K562 (cell line): Measurements from ENCODE around the gene MCC. TPM values are rescaled to one million over a fixed set of nuclear protein-coding genes. Genes with fewer than 3 reads are reported as not detected.

Experiments used
- ATAC-seq: fragments of 200-7000 bp; cut with Tn5 transposase; 3 replicates; pipeline ENCODE4 v1.9.1; 2020; ENCODE audit warnings: moderate library complexity
- BruUV-seq: library from RNA; stranded (reverse); fragments of 400-500 nt; replicated peaks from 2 replicates; lab custom pipeline; 2021; lab: Mats Ljungman, UMichigan
- CTCF ChIA-PET: fragments of 300-600 bp; formaldehyde crosslinking; extraction: SDS; loops from one replicate; lab custom pipeline; 2021; ENCODE audit warnings: low intra/inter-chr PET ratio; lab: Yijun Ruan, JAX
- POLR2A ChIA-PET: fragments of 300-600, 350-650 bp; sonication (Branson Sonifier 250); formaldehyde crosslinking; extraction: SDS; loops from one replicate; lab custom pipeline; 2021; ENCODE audit warnings: antibody characterized with exemption, inconsistent platforms; lab: Yijun Ruan, JAX
- DNase-seq, 4 experiments: peaks; one replicate each; pipeline versions ENCODE4 v3.0.0 to v3.0.0-alpha.2; 2011 to 2018; ENCODE audit warnings: low spot score in 3 of 4, mixed read lengths in 3 of 4; ENCODE audit errors: extremely low read depth in 1 of 4
- FAIRE-seq: peaks from 2 replicates; lab custom pipeline; 2011; peaks lifted over from hg19 to GRCh38; lab: Jason Lieb, UNC
- H2AFZ ChIP-seq: 2 replicates; pipeline ENCODE4 v1.6.0; 2011; ENCODE audit warnings: low read depth, low read length, control low read depth, inconsistent platforms
- H3K27ac ChIP-seq: fragments of 200-600 bp; 3 replicates; pipeline ENCODE4 v1.8.0; 2011; ENCODE audit warnings: low read depth, mild to moderate bottlenecking, control low read depth, inconsistent platforms, low read length, moderate library complexity, mixed read lengths; ENCODE audit errors: extremely low read depth
- H3K27me3 ChIP-seq, 2 experiments: fragments of 300-600 bp in 1 of 2; 2 replicates in 1 of 2; 3 replicates in 1 of 2; pipeline versions ENCODE4 v1.6.0 to v1.8.0; 2011; ENCODE audit warnings: inconsistent platforms in 2 of 2, low read length in 2 of 2, mild to moderate bottlenecking in 1 of 2, mixed read lengths in 1 of 2, moderate library complexity in 1 of 2; ENCODE audit not compliant: control insufficient read depth in 2 of 2, insufficient read depth in 2 of 2
- H3K36me3 ChIP-seq: fragments of 300-600 bp; 3 replicates; pipeline ENCODE4 v1.8.0; 2011; ENCODE audit warnings: mild to moderate bottlenecking, low read length, inconsistent platforms; ENCODE audit not compliant: control insufficient read depth, insufficient read depth
- H3K4me1 ChIP-seq, 2 experiments: fragments of 200-600 bp in 1 of 2; replicated peaks in 1 of 2; 2 replicates in 1 of 2; 3 replicates in 1 of 2; pipeline versions ENCODE4 v1.5.1 to v1.8.0; 2011; ENCODE audit warnings: inconsistent platforms in 2 of 2, low read length in 2 of 2, mild to moderate bottlenecking in 1 of 2, mixed read lengths in 1 of 2, moderate library complexity in 1 of 2; ENCODE audit not compliant: control insufficient read depth in 2 of 2, insufficient read depth in 2 of 2
- H3K4me2 ChIP-seq: 2 replicates; pipeline ENCODE4 v1.6.1; 2011; ENCODE audit warnings: low read length, control low read depth, inconsistent platforms, mixed read lengths; ENCODE audit not compliant: insufficient read depth
- H3K4me3 ChIP-seq: fragments of 200-600 bp; sonication (generic), shearing (Covaris generic); 2 replicates; pipeline ENCODE4 v1.5.1; 2016; ENCODE audit warnings: control low read depth, inconsistent platforms
- H3K79me2 ChIP-seq: fragments of 200-600 bp; 3 replicates; pipeline ENCODE4 v1.8.0; 2011; ENCODE audit warnings: low read length, inconsistent platforms; ENCODE audit not compliant: control insufficient read depth, insufficient read depth
- H3K9ac ChIP-seq, 2 experiments: 2 replicates each; pipeline versions ENCODE4 v1.6.0 to v1.6.1; 2011; ENCODE audit warnings: low read depth in 2 of 2, low read length in 2 of 2, control low read depth in 1 of 2, inconsistent platforms in 1 of 2, mild to moderate bottlenecking in 1 of 2, mixed read lengths in 1 of 2; ENCODE audit not compliant: insufficient read depth in 1 of 2
- H3K9me1 ChIP-seq: one replicate; pipeline ENCODE4 v1.6.0; 2011; ENCODE audit warnings: inconsistent platforms, mild to moderate bottlenecking, low read length, moderate library complexity; ENCODE audit not compliant: control insufficient read depth, insufficient read depth
- H3K9me3 ChIP-seq: replicated peaks from 2 replicates; pipeline ENCODE4 v1.5.1; 2011; ENCODE audit warnings: low read depth, low read length, inconsistent platforms; ENCODE audit not compliant: control insufficient read depth, insufficient read depth
- H4K20me1 ChIP-seq: replicated peaks from 2 replicates; pipeline ENCODE4 v1.6.1; 2011; ENCODE audit warnings: low read length, inconsistent platforms, mixed read lengths; ENCODE audit not compliant: control insufficient read depth, insufficient read depth
- HDAC8 ChIP-seq: fragments of 450-650 bp; IDR thresholded peaks from 2 replicates; pipeline ENCODE4 v1.6.1; 2016; ENCODE audit warnings: mild to moderate bottlenecking, missing genetic modification characterization, moderate library complexity, missing compliant biosample characterization
- NCOA4 ChIP-seq: fragments of 450-650 bp; IDR thresholded peaks from 2 replicates; pipeline ENCODE4 v1.6.1; 2018; ENCODE audit warnings: mild to moderate bottlenecking; ENCODE audit not compliant: partially characterized antibody
- NFIC ChIP-seq: fragments of 450-650 bp; IDR thresholded peaks from 2 replicates; pipeline ENCODE4 v1.6.1; 2017; ENCODE audit warnings: mild to moderate bottlenecking, inconsistent platforms
- PHTF2 ChIP-seq: fragments of 250-450 bp; sonication (Bioruptor Pico); IDR thresholded peaks from 2 replicates; pipeline ENCODE4 v1.5.0; 2021; ENCODE audit warnings: mild to moderate bottlenecking
- RFX1 ChIP-seq: fragments of 450-650 bp; IDR thresholded peaks from 2 replicates; pipeline ENCODE4 v1.6.1; 2016; ENCODE audit warnings: mild to moderate bottlenecking, moderate library complexity
- SIX5 ChIP-seq, 2 experiments: IDR thresholded peaks; 2 replicates each; pipeline ENCODE4 v1.6.1; 2011; ENCODE audit warnings: low read length in 2 of 2, borderline replicate concordance in 1 of 2, low read depth in 1 of 2, mild to moderate bottlenecking in 1 of 2, moderate library complexity in 1 of 2; ENCODE audit not compliant: insufficient read depth in 1 of 2
- STAT5B ChIP-seq: fragments of 250-450 bp; sonication (Bioruptor Pico); IDR thresholded peaks from 2 replicates; pipeline ENCODE4 v1.8.0; 2021; ENCODE audit warnings: mild to moderate bottlenecking, inconsistent platforms
- TOE1 ChIP-seq, 2 experiments: fragments of 450-650 bp in 1 of 2; sonication (generic) in 1 of 2; formaldehyde crosslinking in 1 of 2; IDR thresholded peaks; 2 replicates each; pipeline versions ENCODE4 v1.7.1 to v1.8.0; 2016 to 2022; ENCODE audit warnings: borderline replicate concordance in 2 of 2, mild to moderate bottlenecking in 2 of 2, antibody characterized with exemption in 1 of 2, inconsistent platforms in 1 of 2, low read depth in 1 of 2, missing genetic modification reagents in 1 of 2, moderate library complexity in 1 of 2
- ZC3H8 ChIP-seq: fragments of 450-650 bp; IDR thresholded peaks from 2 replicates; pipeline ENCODE4 v1.6.1; 2017
- ZNF232 ChIP-seq: sonication (generic); formaldehyde crosslinking; IDR thresholded peaks from 2 replicates; pipeline ENCODE4 v1.8.0; 2022; ENCODE audit warnings: mild to moderate bottlenecking, missing genetic modification reagents
- ZNF507 ChIP-seq: conservative IDR thresholded peaks from 2 replicates; pipeline ENCODE4 v1.6.1; 2017; ENCODE audit warnings: missing genetic modification characterization, missing compliant biosample characterization
- ZNF780A ChIP-seq: fragments of 250-450 bp; sonication (Bioruptor Pico); IDR thresholded peaks from 2 replicates; pipeline ENCODE4 v1.5.0; 2021; ENCODE audit warnings: mild to moderate bottlenecking
- WGBS: fragments of 100-300 bp; shearing (Covaris generic); methylation state at CpG from one replicate; pipeline ENCODE4 v1.1.6; 2016; ENCODE audit warnings: low coverage, mixed read lengths; ENCODE audit not compliant: insufficient coverage; ENCODE audit errors: missing lambda C conversion rate; 5-methylcytosine and 5-hydroxymethylcytosine counted together
- in situ Hi-C: fragments of 300-500 bp; cut with MboI; formaldehyde crosslinking; loops from 4 replicates; pipeline ENCODE4 v1.15.0; 2018; ENCODE audit warnings: inconsistent platforms, mixed read lengths
- intact Hi-C: fragments of 100-400 bp; cut with micrococcal nuclease; formaldehyde crosslinking; loops from 2 replicates; pipeline ENCODE4 v1.14.2; 2022
- polyA plus RNA-seq, 8 experiments: library from polyadenylated mRNA; depleted of rRNA in 4 of 8; stranded (reverse) in 5 of 8; unstranded in 3 of 8; fragments of >200 nt; fragmentation: Nextera tagmentation in 2 of 8; fragmentation: Illumina TruSeq in 1 of 8; extraction: Ambion mirVana in 2 of 8; extraction: Trizol in 1 of 8; gene quantifications; 2 replicates each; pipeline versions ENCODE4 v1.2.1 to v1.2.3, GENCODE V29; 2011 to 2014; ENCODE audit warnings: inconsistent platforms in 1 of 8, missing spikeins in 1 of 8
- total RNA-seq, 7 experiments: library from RNA; depleted of rRNA in 6 of 7; stranded (reverse); fragments of >200 nt in 6 of 7; fragmentation: Illumina TruSeq in 2 of 7; extraction: Trizol in 2 of 7; gene quantifications; 2 replicates each; pipeline versions ENCODE4 v1.2.1 to v1.2.3, GENCODE V29; 2011 to 2021; ENCODE audit warnings: low replicate concordance in 1 of 7
- TF ChIP-seq, protein P1 (sequence below): IDR thresholded peaks from 2 replicates; pipeline ENCODE4 v1.6.1; 2011; ENCODE audit not compliant: insufficient read length; ENCODE audit errors: extremely low read depth
- TF ChIP-seq, protein P2 (sequence below): fragments of 200-400 bp; formaldehyde crosslinking; IDR thresholded peaks from 2 replicates; pipeline ENCODE4 v1.6.1; 2017; ENCODE audit warnings: mild to moderate bottlenecking, low read depth, low read length, moderate library complexity
- TF ChIP-seq, protein P3 (sequence below): fragments of 250-450 bp; sonication (Bioruptor Pico); IDR thresholded peaks from 2 replicates; pipeline ENCODE4 v1.4.0; 2020; ENCODE audit warnings: mild to moderate bottlenecking, moderate library complexity
- TF ChIP-seq, protein P4 (sequence below): sonication (generic); formaldehyde crosslinking; IDR thresholded peaks from 2 replicates; pipeline ENCODE4 v1.8.1; 2022; ENCODE audit warnings: missing genetic modification reagents

MCC gene
- total and polyA plus RNA-seq, 9 of the 15 experiments (the other 6 are each of a cell fraction or from before 2014, with no cell fraction given), result 0.04 to 0.24 (median 0.06) TPM; not detected in 1

DNA sequence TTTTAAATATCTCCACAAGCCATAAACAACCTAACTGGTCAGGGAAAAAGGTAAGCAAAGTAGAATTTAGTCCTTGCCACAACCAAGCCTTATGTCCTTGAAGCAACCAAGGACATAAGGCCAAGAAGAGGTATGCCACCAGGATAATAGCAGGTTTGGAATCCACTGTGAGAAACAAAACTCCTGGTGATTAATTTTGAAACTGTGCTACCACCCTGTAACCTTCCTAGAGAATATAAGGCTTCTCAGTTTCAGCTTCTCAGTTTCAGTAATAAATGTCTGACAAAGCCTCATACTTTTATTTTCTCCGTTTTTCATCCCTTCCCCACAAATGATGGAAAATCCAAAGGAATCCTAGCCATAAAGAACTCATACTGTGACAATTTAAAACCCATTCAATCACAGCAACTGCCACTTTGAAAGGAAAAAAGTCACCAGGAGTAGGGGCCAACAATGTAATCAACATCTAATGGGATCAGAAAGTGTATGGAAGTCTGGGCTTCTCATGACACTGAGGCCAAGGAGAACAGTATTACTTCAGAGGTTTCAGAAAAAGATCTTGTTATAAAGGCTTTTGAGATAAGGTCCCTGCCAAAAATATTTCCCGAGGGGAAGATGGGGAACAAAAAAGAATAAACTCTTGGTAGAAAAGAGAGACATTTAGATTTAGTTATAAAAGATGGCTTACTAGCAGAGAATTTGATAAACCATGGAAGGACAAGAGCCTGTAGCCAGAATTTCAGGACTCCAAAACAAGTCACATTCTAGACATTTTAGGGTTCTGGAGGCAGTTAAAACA, 242.6 kb downstream of the MCC start:
- H3K9ac ChIP-seq, result no peak overlapping the region
- H3K4me1 ChIP-seq, result no peaks in the 10 kb centered on the region
- in situ Hi-C loops, result no loop called here
- FAIRE-seq, result no peak
- 0% methylated on average over 2 of the region's 2 CpGs for WGBS
- ChIA-PET CTCF (no interaction called here), POLR2A (no interaction called here)
- H3K9me3 ChIP-seq, result no peaks in the 10 kb centered on the region
- H3K4me3 ChIP-seq, result no peak overlapping the region
- no peaks in the 10 kb centered on the region; a peak in 1 of 5 replicates for H3K27me3 ChIP-seq
- no peak overlapping the region for H3K4me2 ChIP-seq
- DNase-seq, result no peak
- ATAC-seq, result no peak
- H4K20me1 ChIP-seq, result no peaks in the 10 kb centered on the region
- no TSS peak for BruUV-seq
- H3K36me3 ChIP-seq, result no peaks in the 10 kb centered on the region
- H3K79me2 ChIP-seq, result no peaks in the 10 kb centered on the region
- no peak overlapping the region for H2AFZ ChIP-seq
- no peaks in the 10 kb centered on the region for H3K9me1 ChIP-seq
- no peak overlapping the region for H3K27ac ChIP-seq
- intact Hi-C loops, result no loop called here
- TF ChIP-seq ZNF780A (CRISPR knock-in tag), result no peak
- TF ChIP-seq HDAC8 (tag), result no peak
- TF ChIP-seq SIX5 (IDR thresholded peaks at IDR 0.05; ENCODE audit: borderline replicate concordance in 1 of 2, insufficient read depth in 1 of 2, low read depth in 1 of 2, low read length in 2 of 2), result no peak
- TF ChIP-seq, protein P1, sequence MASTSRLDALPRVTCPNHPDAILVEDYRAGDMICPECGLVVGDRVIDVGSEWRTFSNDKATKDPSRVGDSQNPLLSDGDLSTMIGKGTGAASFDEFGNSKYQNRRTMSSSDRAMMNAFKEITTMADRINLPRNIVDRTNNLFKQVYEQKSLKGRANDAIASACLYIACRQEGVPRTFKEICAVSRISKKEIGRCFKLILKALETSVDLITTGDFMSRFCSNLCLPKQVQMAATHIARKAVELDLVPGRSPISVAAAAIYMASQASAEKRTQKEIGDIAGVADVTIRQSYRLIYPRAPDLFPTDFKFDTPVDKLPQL, result no peak
- no peak for TF ChIP-seq STAT5B (CRISPR knock-in tag)
- no peak for TF ChIP-seq ZNF232
- TF ChIP-seq, protein P2, sequence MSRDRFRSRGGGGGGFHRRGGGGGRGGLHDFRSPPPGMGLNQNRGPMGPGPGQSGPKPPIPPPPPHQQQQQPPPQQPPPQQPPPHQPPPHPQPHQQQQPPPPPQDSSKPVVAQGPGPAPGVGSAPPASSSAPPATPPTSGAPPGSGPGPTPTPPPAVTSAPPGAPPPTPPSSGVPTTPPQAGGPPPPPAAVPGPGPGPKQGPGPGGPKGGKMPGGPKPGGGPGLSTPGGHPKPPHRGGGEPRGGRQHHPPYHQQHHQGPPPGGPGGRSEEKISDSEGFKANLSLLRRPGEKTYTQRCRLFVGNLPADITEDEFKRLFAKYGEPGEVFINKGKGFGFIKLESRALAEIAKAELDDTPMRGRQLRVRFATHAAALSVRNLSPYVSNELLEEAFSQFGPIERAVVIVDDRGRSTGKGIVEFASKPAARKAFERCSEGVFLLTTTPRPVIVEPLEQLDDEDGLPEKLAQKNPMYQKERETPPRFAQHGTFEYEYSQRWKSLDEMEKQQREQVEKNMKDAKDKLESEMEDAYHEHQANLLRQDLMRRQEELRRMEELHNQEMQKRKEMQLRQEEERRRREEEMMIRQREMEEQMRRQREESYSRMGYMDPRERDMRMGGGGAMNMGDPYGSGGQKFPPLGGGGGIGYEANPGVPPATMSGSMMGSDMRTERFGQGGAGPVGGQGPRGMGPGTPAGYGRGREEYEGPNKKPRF, result no peak
- TF ChIP-seq TOE1 (IDR thresholded peaks at IDR 0.05; ENCODE audit: borderline replicate concordance), result no peak
- no peak for TF ChIP-seq TOE1 (CRISPR knock-in tag; IDR thresholded peaks at IDR 0.05; ENCODE audit: borderline replicate concordance, low read depth)
- TF ChIP-seq, protein P3, sequence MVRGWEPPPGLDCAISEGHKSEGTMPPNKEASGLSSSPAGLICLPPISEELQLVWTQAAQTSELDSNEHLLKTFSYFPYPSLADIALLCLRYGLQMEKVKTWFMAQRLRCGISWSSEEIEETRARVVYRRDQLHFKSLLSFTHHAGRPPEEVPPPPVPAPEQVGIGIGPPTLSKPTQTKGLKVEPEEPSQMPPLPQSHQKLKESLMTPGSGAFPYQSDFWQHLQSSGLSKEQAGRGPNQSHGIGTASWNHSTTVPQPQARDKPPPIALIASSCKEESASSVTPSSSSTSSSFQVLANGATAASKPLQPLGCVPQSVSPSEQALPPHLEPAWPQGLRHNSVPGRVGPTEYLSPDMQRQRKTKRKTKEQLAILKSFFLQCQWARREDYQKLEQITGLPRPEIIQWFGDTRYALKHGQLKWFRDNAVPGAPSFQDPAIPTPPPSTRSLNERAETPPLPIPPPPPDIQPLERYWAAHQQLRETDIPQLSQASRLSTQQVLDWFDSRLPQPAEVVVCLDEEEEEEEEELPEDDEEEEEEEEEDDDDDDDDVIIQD (CRISPR knock-in tag), result no peak
- no peak for TF ChIP-seq ZC3H8
- no peak for TF ChIP-seq NFIC
- no peak for TF ChIP-seq ZNF507 (tag)
- no peak for TF ChIP-seq PHTF2 (CRISPR knock-in tag)
- TF ChIP-seq, protein P4, sequence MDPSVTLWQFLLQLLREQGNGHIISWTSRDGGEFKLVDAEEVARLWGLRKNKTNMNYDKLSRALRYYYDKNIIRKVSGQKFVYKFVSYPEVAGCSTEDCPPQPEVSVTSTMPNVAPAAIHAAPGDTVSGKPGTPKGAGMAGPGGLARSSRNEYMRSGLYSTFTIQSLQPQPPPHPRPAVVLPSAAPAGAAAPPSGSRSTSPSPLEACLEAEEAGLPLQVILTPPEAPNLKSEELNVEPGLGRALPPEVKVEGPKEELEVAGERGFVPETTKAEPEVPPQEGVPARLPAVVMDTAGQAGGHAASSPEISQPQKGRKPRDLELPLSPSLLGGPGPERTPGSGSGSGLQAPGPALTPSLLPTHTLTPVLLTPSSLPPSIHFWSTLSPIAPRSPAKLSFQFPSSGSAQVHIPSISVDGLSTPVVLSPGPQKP (CRISPR knock-in tag), result no peak
- TF ChIP-seq RFX1, result no peak
- no peak for TF ChIP-seq NCOA4
